Stimulated activated CD4-positive, alpha-beta T cell treated with anti-CD3 and anti-CD28 coated beads, Interleukin-1b, Interleukin-23, amount 100 ng/mL, for 24 hours (primary cell): ENCODE measurements around the gene LRRC23.
"Not testable (repeated sequence)": the region's sequence is repeated elsewhere in the genome, so short reads cannot be mapped to it uniquely, and the experiment has no call there.

Experiments
- DNase-seq, 4 experiments: peaks; one replicate each; pipeline ENCODE4 v3.0.0-alpha.2; 2020; ENCODE audit warnings: low read depth in 4 of 4, low spot score in 1 of 4

The LRRC23 gene

DNA sequence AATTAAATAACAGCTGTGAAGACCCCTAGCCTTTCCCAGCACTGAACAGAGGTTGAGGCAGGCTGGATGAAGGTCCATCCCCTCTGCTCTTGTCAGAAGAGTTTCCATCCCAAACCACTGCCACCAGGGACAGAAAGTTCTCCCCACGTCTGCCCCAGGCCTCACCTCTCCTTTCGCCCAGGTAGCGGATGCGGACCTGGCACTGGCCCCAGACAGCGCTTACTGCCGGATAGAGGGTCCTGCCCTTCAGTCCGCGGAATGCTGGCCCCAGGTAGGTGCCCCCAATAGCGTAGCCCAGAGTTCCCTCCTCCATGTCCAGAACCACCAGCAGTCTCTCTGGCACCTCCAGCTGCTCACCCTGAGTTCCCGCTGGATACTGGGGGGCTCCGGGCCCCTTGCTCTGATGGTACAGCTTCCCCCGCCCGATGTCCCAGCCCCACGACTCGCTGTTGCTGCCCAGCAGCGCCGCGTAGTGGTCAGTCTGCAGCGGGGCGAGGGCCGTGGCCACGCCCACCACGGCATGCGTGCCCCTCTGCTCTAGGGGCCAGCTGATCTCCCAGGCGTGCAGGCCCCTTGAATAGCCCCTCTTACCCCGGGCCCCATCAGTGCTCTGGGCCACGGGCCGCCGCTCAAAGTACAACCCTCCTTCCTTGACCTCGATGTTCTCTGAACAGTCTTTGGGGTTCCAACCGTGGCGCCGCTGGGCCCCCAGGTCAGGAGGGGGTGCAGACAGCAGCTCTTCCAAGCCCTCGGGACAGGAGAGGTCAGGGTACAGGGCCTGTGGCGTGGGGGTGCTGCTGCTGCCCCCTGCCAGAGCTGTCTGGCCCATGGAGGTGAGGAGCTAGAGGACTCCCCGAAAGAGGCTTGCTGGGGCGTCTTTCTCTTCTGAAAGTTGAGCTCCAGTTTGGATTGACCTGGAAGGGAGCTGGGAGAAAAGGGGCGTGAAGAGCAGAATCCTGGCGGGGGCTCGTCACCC lies 32.3 kb upstream of the LRRC23 start:
- peak in 3 of 4 experiments; percentile 72 to 81 (median 73) for DNase-seq

GRCh38 chr12:6873094-6874014 lies 31.3 kb upstream of the LRRC23 start, which contains the start of gene SPSB2:
Gene SPSB2 (minus strand): TSS chr12:6873303. CDS start chr12:6872901, 402 bp downstream.
- peak; percentile 99 to 100 (median 99) for DNase-seq

DNA sequence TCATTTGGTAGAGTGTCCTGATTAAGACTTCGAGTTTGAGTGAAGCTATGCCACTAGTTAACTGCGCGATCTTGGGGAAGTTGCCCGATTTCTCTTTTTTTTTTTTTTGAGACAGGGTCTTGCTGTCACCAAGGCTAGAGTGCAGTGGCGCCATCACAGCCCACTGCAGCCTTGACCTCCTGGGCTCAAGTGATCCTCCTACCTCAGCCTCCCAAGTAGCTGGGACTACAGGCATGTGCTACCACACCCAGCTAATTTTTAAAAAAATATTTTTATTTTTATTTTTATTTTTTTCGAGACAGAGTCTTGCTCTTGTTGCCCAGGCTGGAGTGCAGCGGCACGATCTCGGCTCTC lies 30.6 kb upstream of the LRRC23 start:
- DNase-seq, result not testable (repeated sequence)

DNA sequence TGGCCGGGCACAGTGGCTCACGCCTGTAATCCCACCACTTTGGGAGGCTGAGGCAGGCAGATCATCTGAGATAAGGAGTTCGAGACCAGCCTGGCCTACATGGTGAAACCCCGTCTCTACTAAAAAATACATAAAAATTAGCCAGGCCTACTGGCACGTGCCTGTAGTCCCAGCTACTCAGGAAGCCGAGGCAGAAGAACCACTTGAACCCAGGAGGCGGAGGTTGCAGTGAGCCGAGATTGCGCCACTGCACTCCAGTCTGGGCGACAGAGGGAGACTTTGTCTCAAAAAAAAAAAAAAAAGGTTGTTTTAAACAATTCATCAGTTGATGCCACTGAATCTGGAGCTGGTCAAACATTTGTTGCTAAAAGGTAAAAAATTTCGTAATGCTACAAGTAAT lies 24.8 kb upstream of the LRRC23 start:
- not testable (repeated sequence) for DNase-seq

DNA sequence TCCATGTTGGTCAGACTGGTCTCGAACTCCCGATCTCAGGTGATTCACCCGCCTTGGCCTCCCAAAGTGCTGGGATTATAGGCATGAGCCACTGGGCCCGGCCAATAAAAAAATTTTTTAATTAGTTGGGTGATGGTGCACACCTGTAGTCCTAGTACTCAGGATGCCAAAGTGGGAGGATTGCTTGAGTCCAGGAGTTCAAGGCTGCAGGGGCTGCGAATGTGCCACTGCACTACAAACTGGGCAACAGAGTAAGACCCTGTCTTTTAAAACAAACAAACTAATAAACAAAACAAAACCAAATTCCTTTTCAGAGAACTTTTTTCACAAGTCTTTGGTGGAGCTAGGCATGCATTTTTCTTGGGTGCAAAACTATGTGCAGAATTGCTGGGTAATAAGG lies 21.4 kb upstream of the LRRC23 start:
- DNase-seq, result no peak

GRCh38 chr12:6883683-6884082 lies 20.9 kb upstream of the LRRC23 start:
- DNase-seq, result no peak

DNA sequence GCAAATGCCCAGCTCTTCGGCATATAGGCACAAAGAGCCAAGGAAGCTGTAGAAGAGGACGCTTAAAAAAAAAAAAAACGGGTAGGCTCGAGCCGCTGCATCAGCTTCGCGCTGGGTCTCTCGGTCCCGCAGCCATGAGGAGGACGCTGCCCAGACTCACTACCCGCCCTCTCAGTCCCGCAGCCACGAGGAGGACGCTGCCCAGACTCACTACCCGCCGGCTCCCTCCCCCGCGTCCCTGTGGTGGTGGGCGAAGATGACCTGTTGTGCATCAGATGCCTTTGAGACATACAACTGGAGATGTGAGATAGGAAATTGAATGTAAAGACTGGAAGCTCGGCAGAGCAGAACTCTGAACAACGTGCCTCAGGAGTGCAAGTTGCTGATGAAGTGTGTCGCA lies 20.1 kb upstream of the LRRC23 start:
- no peak for DNase-seq

DNA sequence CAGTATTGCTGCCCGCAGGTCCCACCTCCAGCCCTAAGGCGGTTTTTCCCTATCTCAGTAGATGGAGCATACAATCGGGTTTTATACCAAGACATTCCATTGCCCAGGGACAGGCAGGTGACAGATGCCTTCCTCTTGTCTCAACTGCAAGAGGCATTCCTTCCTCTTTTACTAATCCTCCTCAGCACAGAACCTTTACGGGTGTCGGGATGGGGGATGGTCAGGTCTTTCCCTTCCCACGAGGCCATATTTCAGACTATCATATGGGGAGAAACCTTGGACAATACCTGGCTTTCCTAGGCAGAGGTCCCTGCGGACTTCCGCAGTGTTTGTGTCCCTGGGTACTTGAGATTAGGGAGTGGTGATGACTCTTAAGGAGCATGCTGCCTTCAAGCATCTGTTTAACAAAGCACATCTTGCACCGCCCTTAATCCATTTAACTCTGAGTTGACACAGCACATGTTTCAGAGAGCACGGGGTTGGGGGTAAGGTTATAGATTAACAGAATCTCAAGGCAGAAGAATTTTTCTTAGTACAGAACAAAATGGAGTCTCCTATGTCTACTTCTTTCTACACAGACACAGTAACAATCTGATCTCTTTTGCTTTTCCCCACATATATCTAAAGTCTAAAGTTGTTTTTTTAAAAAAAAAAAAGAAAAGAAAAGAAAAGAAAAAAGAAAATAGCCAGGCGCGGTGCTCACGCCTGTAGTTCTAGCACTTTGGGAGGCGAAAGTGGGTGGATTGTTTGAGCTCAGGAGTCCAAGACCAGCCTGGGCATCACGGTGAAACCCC lies 18.2 kb upstream of the LRRC23 start:
- not testable (repeated sequence) for DNase-seq

GRCh38 chr12:6887460-6887859 lies 17.2 kb upstream of the LRRC23 start:
- DNase-seq, result no peak

- DNase-seq, result no peak
Measured at GRCh38 chr12:6888360-6888759, 16.3 kb upstream of the LRRC23 start.

DNA sequence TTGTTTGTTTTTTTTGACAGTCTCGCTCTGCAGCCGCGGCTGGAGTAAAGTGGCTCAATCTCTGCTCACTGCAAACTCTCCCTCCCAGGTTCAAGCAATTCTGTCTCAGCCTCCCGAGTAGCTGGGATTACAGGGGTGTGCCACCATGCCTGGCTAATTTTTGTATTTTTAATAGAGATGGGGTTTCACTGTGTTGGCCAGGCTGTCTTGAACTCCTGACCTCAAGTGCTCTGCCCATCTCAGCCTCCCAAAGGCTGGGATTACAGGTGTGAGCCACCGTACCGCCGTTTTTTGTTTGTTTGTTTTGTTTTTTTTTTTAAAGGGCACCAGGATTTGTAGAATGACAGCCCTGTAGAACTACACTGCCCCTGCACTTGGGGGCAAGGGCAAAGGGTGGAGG lies 15.8 kb upstream of the LRRC23 start:
- DNase-seq, result not testable (repeated sequence)

- DNase-seq, result not testable (repeated sequence)
Measured at GRCh38 chr12:6889775-6890573, 14.6 kb upstream of the LRRC23 start.

GRCh38 chr12:6890789-6891645 lies 13.6 kb upstream of the LRRC23 start:
- DNase-seq, result peak; percentile 98 to 99 (median 98)

DNA sequence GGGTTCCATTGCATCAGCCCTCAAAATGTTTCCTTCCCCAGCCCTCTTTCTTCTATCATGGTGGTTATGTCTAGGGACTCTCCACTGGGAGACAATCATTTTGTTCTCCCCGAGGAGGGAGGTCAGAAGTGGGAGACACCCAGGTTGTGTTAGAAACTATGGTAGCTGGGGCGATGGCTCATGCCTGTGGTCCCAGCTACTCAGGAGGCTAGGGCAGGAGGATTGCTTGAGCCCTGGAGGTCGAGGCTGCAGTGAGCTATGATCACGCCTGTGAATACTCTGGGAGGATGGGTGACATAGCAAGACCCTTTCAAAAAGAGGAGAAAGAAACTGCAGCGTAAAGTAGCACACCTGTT lies 13.0 kb upstream of the LRRC23 start:
- no peak for DNase-seq

DNA sequence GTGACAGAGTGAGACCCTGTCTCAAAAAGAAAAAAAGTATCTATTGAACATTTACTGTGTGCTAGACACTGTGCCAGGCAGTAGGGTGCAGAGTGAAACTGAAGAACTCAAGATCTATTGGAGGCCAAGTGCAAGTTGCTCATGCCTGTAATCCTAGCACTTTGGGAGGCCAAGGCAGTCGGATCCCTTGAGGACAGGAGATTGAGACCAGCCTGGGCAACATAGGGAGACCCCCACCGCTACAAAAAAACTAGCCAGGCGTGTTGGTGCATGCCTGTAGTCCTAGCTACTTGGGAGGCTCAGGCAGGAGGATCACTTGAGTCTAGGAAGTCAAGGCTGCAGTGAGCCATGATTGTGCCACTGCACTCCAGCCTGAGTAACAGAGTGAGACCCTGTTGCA lies 11.9 kb upstream of the LRRC23 start:
- not testable (repeated sequence) for DNase-seq

- DNase-seq, result no peak
Measured at GRCh38 chr12:6894321-6894720, 10.3 kb upstream of the LRRC23 start.

GRCh38 chr12:6896846-6897435 lies 7.7 kb upstream of the LRRC23 start:
- no peak for DNase-seq

DNA sequence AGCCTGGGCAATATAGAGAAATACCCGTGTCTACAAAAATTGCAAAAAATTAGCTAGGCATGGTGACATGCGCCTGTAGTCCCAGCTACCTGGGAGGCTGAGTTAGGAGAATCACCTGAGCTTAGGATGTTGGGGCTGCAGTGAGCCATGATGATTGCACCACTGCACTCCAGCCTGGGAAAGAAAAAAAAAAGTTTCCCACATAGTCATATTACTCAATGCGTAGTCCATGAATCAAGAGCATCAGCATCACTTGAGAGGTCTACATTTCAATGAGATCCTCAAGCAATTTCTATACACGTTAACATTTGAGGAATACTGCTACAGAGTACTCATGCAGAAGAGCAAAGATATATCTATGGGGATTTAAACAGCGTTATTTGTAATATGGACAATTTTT lies 5.2 kb upstream of the LRRC23 start:
- DNase-seq, result no peak
